Renal cortex interstitium (tissue), 15 donors: ENCODE data around the gene MAD1L1. TPM values are rescaled to one million over a fixed set of nuclear protein-coding genes. Genes with fewer than 3 reads are reported as not detected.
"Not testable (repeated sequence)": the region's sequence is repeated elsewhere in the genome, so short reads cannot be mapped to it uniquely, and the experiment has no call there.

Experiments
- DNase-seq, 11 donors: peaks; one replicate each; pipeline ENCODE4 v3.0.0-alpha.2; 2013; ENCODE audit warnings: low read depth in 9 of 11, low spot score in 4 of 11; ENCODE audit errors: extremely low read depth in 1 of 11
- long read RNA-seq, 16 experiments: transcript quantifications; one replicate each; lab custom pipeline, GENCODE V29; 2026
- polyA plus RNA-seq, 3 donors: library from polyadenylated mRNA; unstranded; fragments of 120-200 nt; gene quantifications; one replicate each; pipeline ENCODE4 v1.2.1, GENCODE V29; 2013; ENCODE audit not compliant: insufficient read length in 3 of 3

The MAD1L1 gene
- polyA plus RNA-seq = 10 to 100 TPM; 22.6 to 28.2 (median 26.3) TPM
- long read RNA-seq, donor 1, partial matches to known transcripts = 6 of 7 reads
- long read RNA-seq, donor 1, other reads (novel, unspliced or antisense) = 0 of 7 reads
- long read RNA-seq, donor 2 = 0 reads
- long read RNA-seq, donor 3, partial matches to known transcripts = 15 of 29 reads
- long read RNA-seq, donor 3, other reads (novel, unspliced or antisense) = 12 of 29 reads
- long read RNA-seq, donor 4, partial matches to known transcripts = 5 of 6 reads
- long read RNA-seq, donor 4, other reads (novel, unspliced or antisense) = 0 of 6 reads
- long read RNA-seq, donor 5 = 0 reads
- long read RNA-seq, donor 6, partial matches to known transcripts = 0 of 1 reads
- long read RNA-seq, donor 6, other reads (novel, unspliced or antisense) = 0 of 1 reads
- long read RNA-seq, donor 7 = 0 reads
- long read RNA-seq, donor 8 = 0 reads
- long read RNA-seq, donor 9 = 0 reads
- long read RNA-seq, donor 10, partial matches to known transcripts = 0 of 2 reads
- long read RNA-seq, donor 10, other reads (novel, unspliced or antisense) = 0 of 2 reads
- long read RNA-seq, donor 11, partial matches to known transcripts = 0 of 13 reads
- long read RNA-seq, donor 11, other reads (novel, unspliced or antisense) = 9 of 13 reads
- long read RNA-seq, donor 12 = 0 reads
- long read RNA-seq, donor 13 = 0 reads
- long read RNA-seq, donor 14, partial matches to known transcripts = 23 of 42 reads
- long read RNA-seq, donor 14, other reads (novel, unspliced or antisense) = 18 of 42 reads
- long read RNA-seq, donor 15 = 0 reads
- long read RNA-seq, donor 16, partial matches to known transcripts = 69 of 110 reads
- long read RNA-seq, donor 16, other reads (novel, unspliced or antisense) = 41 of 110 reads

DNA sequence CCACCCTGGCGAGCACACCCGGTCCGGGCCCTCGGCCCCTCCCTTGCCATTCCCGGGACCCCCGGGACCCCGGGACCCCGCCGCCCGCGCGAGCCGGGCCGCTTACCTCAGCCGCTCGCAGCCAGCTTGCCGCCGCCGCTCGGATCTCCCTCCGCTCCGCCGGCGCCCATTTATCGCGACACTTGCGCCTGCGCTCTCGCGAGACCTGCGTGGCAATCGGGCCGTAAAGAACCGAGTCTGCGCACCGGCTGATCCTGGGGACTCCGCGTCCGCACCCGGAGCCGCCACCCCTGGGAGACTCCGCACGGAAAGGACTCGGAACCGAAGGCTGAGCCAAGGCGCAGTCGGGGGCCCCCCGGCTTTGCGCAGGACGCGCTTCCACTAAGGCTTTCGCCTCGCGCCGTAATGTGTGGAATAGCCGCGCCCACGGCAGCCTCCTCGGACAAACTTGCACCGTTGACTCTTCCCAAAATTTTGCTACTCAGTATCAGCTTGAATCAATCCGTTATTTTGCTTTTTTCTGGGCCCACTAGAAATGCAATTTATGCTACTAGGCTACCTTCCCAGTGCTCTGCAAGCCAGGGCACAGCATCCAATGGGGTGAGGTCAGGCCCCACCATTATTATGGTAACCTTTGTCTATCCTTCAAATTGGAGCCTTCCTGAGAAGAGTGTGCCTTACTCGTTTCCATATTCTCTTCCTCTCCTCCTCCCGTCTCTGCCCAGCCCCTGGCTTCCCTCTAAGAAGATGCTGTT, at the start of gene MAD1L1:
TSS of gene MAD1L1 (minus strand) at position 180 of the 755 bp plus-strand sequence. CDS start 2,812 bp downstream, outside the sequence.
- DNase-seq = peak; percentile 75 to 89 (median 83)

GRCh38 chr7:2282185-2282751, 49.5 kb upstream of the MAD1L1 start:
- peak in 5 of 11 donors; percentile 42 to 63 (median 48) for DNase-seq

DNA sequence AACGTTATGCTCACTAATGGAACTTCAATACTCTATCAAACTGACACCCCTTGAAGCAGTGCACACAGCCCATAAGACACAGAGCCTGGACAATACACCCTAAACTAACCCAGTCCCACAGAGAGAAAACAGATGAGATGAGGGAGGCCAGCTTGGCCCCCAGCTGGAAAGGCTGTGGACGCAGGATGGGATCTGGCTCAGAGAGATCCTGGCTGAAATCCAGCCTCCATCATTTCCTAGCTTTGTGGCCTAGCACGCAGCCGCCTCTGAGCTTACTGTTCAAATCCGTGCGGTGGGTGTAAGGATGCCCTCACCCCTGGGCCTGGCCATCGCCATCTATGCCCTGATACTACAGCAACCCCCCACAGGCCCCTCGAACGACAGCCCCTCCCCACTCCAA, 48.8 kb upstream of the MAD1L1 start:
- peak in 1 of 11 donors; percentile 41 for DNase-seq

GRCh38 chr7:2280424-2280823, 47.7 kb upstream of the MAD1L1 start:
- DNase-seq = no peak

- DNase-seq = no peak
These were observed 47.2 kb upstream of the MAD1L1 start for GRCh38 chr7:2279896-2280295.

- DNase-seq = no peak
These were observed 45.3 kb upstream of the MAD1L1 start for GRCh38 chr7:2278026-2278425.

DNA sequence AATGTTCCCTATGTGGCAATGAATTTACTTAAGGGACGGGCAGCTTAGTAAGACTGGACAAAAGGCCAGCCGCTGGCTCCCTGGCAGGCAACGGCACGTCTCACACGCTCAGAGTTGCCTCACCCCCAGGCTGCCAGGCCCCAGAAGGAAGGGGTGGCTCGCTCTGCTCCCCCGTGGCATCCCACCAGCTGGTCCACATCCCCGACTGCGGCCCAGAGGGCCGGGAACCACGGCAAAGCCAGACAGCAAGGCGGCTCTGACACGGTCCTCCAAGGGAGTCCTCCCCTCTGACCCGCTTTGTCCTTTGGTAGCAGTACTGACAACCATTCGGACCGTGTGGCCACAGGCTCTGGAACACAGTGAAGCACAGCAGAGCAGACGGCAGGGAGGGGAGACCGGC, 43.4 kb upstream of the MAD1L1 start:
- no peak for DNase-seq

- DNase-seq = no peak
These were observed 42.4 kb upstream of the MAD1L1 start for GRCh38 chr7:2275101-2275500.

DNA sequence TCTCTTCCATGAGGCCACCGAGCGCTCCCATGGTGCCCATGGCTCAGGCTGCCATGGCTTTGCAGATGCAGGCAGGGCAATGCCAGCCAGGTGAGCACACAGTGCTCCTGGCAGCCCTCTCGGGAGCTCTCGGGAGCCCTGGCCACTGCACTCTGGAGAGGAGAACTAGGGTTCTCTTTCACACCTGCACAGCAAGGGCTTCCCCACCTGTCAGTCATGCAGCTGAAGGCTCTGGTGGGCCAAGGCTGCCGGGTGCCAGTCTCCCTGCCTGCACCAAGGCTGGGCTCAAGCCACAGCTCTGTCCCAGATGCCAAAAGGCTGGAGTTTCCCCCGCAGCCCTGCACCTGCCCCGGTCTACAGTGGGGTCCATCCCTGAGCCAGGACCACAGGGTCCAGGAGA, 41.9 kb upstream of the MAD1L1 start:
- DNase-seq = no peak

GRCh38 chr7:2273866-2274265, 41.1 kb upstream of the MAD1L1 start:
- no peak for DNase-seq

GRCh38 chr7:2272031-2272430, 39.3 kb upstream of the MAD1L1 start:
- no peak for DNase-seq

DNA sequence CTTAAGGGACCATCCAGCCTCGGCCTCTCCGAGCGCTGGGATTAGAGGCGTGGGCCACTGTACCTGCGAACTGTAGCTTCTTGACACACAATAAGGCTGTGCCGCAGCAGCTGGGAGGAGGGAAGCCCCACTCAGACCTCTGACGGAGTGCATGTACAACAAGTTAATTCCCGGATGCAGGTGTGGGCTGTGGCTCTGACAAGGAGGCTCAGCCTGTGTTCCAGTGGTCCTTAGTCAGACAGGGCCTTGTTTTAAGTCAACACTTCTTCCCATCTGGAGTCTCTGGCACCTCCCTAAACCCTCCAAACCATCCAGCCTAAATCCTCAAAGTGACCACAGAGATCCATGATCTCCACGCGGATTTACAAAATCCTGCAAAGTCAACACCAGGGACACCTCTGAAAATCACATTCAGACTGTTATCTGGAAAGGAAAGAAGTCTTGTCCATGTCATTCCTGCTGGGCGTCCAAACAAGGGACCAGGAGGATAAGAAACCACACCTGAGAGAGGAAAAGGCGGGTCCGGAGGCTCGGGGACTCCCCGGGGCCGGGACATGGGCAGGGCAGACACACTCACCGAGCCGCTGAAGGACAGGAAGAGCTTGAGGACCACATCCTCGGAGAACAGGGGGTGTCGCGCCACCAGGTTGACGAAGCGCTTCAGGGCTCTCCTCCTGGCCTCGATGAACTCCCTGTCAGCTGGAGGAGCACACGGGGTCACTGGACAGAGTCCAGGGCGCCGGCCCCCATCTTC, 38.7 kb upstream of the MAD1L1 start:
- no peak for DNase-seq

- DNase-seq = no peak
These were observed 37.8 kb upstream of the MAD1L1 start for GRCh38 chr7:2270495-2270894.

DNA sequence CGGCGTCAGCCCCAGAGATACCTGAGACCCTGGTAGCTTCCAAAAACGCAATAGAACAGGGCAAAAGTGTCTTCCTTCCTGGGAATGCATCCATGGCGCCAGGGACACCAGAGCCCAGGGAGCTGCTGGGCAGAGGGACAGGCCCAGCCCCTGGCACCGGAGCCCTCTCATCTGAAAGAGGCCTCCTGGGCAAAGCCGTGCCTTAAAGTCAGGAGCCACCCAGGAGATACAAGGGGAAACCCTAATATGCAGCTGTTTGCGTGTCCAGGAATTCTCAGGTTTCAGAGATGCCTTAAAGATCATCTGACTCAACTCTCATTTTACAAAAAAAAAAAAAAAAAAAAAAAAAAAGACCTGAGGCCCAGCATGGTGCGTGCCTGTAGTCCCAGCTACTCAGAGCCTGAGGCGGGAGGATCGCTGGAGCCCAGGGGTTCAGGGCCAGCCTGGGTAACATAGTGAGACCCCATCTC, 37.3 kb upstream of the MAD1L1 start:
- no peak for DNase-seq

- DNase-seq = not testable (repeated sequence)
These were observed 36.6 kb upstream of the MAD1L1 start for GRCh38 chr7:2269089-2269990.

DNA sequence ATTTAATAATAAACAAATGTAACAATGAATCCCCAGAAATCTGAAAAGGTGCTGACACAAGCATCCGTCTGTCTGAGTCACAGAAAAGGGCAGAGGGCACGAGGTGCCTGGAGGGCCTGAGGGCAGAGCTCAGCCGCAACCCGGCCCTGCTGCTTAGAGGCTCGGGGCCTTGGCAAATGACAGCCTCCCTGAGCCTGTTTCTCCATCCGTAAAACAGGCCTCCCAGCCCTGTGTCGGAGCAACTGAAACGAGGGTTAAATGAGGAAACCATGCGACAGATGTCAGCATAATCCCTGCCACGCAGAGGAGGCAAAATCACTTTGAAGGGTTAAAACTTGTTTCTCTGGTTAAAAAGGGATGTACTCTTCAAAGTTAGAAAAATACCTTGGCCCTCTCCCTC, 34.2 kb upstream of the MAD1L1 start:
- no peak for DNase-seq

DNA sequence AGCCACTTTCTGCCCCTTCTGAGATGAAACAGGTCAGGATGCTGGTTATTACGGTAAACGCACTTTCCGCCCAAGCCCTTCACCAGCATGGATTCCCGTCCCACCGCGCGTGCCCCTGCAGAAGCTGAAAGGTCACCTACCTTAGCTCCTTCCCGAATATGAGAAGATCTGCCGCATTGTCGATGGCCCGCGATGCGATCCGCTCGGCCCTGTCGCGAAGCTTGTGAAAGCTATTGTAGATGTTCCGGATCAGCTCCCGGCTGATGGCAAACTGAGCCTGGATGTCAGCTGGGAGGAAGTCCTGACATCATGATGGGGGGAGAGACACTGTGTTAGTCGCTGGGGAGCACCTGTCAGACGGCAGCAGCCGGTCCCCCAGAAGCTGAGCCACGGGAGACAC, 31.4 kb upstream of the MAD1L1 start:
- DNase-seq = no peak
